Measurements from ENCODE around the gene SH2D2A. TPM values are rescaled to one million over a fixed set of nuclear protein-coding genes. Genes with fewer than 3 reads are reported as not detected.
A peak's percentile ranks its signal among the peaks of the same experiment; 100 is the strongest.

Gene SH2D2A
- total and polyA plus RNA-seq, 8 donors: 0.61 to 19.9 (median 1.5) TPM; not detected in 2

- H3K9me3 ChIP-seq: no peaks in the 10 kb centered on the region
- no peak for TF ChIP-seq CTCF (IDR thresholded peaks at IDR 0.05)
- no peak for TF ChIP-seq POLR2A (IDR thresholded peaks at IDR 0.05)
- no peak for TF ChIP-seq POLR2AphosphoS5 (IDR thresholded peaks at IDR 0.05)
- no peak for TF ChIP-seq EP300 (IDR thresholded peaks at IDR 0.05)
- H3K4me1 ChIP-seq: peaks cover 0 to 19% (median 12%) of the 10 kb centered on the region in 4 donors
- H3K4me3 ChIP-seq: no peak overlapping the region
- H3K27ac ChIP-seq: no peak overlapping the region
- intact Hi-C loops (cut with DNase I; ENCODE audit: low total_unique reads): no loop called here
- DNase-seq: peak in 1 of 2 donors; percentile 80
- peaks cover 0 to 64% (median 16%) of the 10 kb centered on the region in 3 donors for H3K27me3 ChIP-seq
- 49 to 76% (median 60%) methylated on average over 8 to 17 of the region's 17 CpGs for WGBS, 5 donors
- no peaks in the 10 kb centered on the region for H3K36me3 ChIP-seq
These were observed 35.2 kb upstream of the SH2D2A start for GRCh38 chr1:156851779-156852417.

- peak overlapping the region in 1 of 4 donors; percentile 8 for H3K4me3 ChIP-seq
- DNase-seq: no peak
- WGBS, 5 donors: 26 to 43% (median 28%) methylated on average over 16 to 23 of the region's 23 CpGs
- H3K27ac ChIP-seq: no peak overlapping the region
- no peaks in the 10 kb centered on the region for H3K36me3 ChIP-seq
- H3K4me1 ChIP-seq: peaks cover 8 to 33% (median 24%) of the 10 kb centered on the region in 4 donors
- TF ChIP-seq POLR2AphosphoS5 (IDR thresholded peaks at IDR 0.05) (no peak), CTCF (IDR thresholded peaks at IDR 0.05) (no peak), POLR2A (IDR thresholded peaks at IDR 0.05) (no peak), EP300 (IDR thresholded peaks at IDR 0.05) (no peak)
- intact Hi-C loops (cut with DNase I; ENCODE audit: low total_unique reads): no loop called here
- no peaks in the 10 kb centered on the region for H3K9me3 ChIP-seq
- H3K27me3 ChIP-seq: peaks cover 4 to 83% (median 38%) of the 10 kb centered on the region in 3 donors
These were observed 32.5 kb upstream of the SH2D2A start for GRCh38 chr1:156849151-156849496.

GRCh38 chr1:156848461-156849150, 32.0 kb upstream of the SH2D2A start:
- Histone ChIP-seq H3K27me3 (peaks cover 4 to 85% (median 43%) of the 10 kb centered on the region in 3 donors), H3K27ac (no peak overlapping the region), H3K36me3 (no peaks in the 10 kb centered on the region), H3K9me3 (no peaks in the 10 kb centered on the region), H3K4me1 (peaks cover 8 to 33% (median 24%) of the 10 kb centered on the region in 4 donors), H3K4me3 (peak overlapping the region in 1 of 4 donors; percentile 8)
- intact Hi-C loops (cut with DNase I; ENCODE audit: low total_unique reads): no loop called here
- TF ChIP-seq POLR2A (IDR thresholded peaks at IDR 0.05): no peak
- TF ChIP-seq EP300 (IDR thresholded peaks at IDR 0.05): no peak
- WGBS, 5 donors: 7 to 18% (median 11%) methylated on average over 14 to 36 of the region's 36 CpGs
- peak; percentile 73 to 82 for DNase-seq

- Histone ChIP-seq H3K9me3 (no peaks in the 10 kb centered on the region), H3K4me3 (no peak overlapping the region), H3K27me3 (peaks cover 4 to 87% (median 51%) of the 10 kb centered on the region in 3 donors), H3K36me3 (no peaks in the 10 kb centered on the region), H3K27ac (no peak overlapping the region), H3K4me1 (peaks cover 8 to 32% (median 24%) of the 10 kb centered on the region in 4 donors)
- 73 to 80% (median 79%) methylated on average over 6 to 7 of the region's 7 CpGs for WGBS, 5 donors
- DNase-seq: no peak
- TF ChIP-seq POLR2A (IDR thresholded peaks at IDR 0.05) (no peak), POLR2AphosphoS5 (IDR thresholded peaks at IDR 0.05) (no peak), CTCF (IDR thresholded peaks at IDR 0.05) (no peak), EP300 (IDR thresholded peaks at IDR 0.05) (no peak)
- intact Hi-C loops (cut with DNase I; ENCODE audit: low total_unique reads): no loop called here
These were observed 31.2 kb upstream of the SH2D2A start for GRCh38 chr1:156847591-156848460.

Measured in stomach (tissue), 9 donors.